Activated B cell treated with CpG ODN at 0.5 μM for 24 hours (primary cell): ENCODE data around the gene OR2J3. TPM values are rescaled to one million over a fixed set of nuclear protein-coding genes. Genes with fewer than 3 reads are reported as not detected.
"Not testable (repeated sequence)": the region's sequence is repeated elsewhere in the genome, so short reads cannot be mapped to it uniquely, and the experiment has no call there.

Source experiments
- ATAC-seq: fragments of 200-7000 bp; cut with Tn5 transposase; one replicate; pipeline ENCODE4 v1.10.0; 2021; ENCODE audit warnings: low read depth, mild to moderate bottlenecking, moderate library complexity
- CTCF ChIA-PET: fragments of 350-600 bp; sonication (Branson Sonifier 250); formaldehyde crosslinking; loops from one replicate; lab custom pipeline; 2021; ENCODE audit warnings: antibody characterized with exemption; lab: Charles Lee
- POLR2A ChIA-PET: fragments of 350-600 bp; sonication (Branson Sonifier 250); formaldehyde crosslinking; loops from one replicate; lab custom pipeline; 2021; ENCODE audit warnings: antibody characterized with exemption; lab: Charles Lee
- DNase-seq: peaks from one replicate; pipeline ENCODE4 v3.0.0; 2022
- H3K27ac Mint-ChIP-seq: one replicate; pipeline ENCODE4 v1.8.0; 2020; ENCODE audit warnings: mixed read lengths
- H3K27me3 Mint-ChIP-seq: one replicate; pipeline ENCODE4 v1.8.0; 2021; ENCODE audit warnings: mixed read lengths
- H3K36me3 Mint-ChIP-seq: one replicate; pipeline ENCODE4 v1.8.0; 2021; ENCODE audit warnings: low read depth, mixed read lengths
- H3K4me1 Mint-ChIP-seq: one replicate; pipeline ENCODE4 v1.8.0; 2021; ENCODE audit warnings: mixed read lengths
- H3K4me3 Mint-ChIP-seq: one replicate; pipeline ENCODE4 v1.8.0; 2020; ENCODE audit warnings: mild to moderate bottlenecking, mixed read lengths
- H3K9me3 Mint-ChIP-seq: one replicate; pipeline ENCODE4 v1.8.0; 2020; ENCODE audit warnings: mixed read lengths
- intact Hi-C: fragments of 100-400 bp; cut with micrococcal nuclease; formaldehyde crosslinking; loops from one replicate; pipeline ENCODE4 v1.15.1; 2024
- total RNA-seq: library from RNA; stranded (reverse); gene quantifications from 2 replicates; pipeline ENCODE4 v1.2.3, GENCODE V29; 2022
- TF ChIP-seq, protein P1 (sequence below): fragments of 200-600 bp; IDR thresholded peaks from one replicate; pipeline ENCODE4 v1.8.0; 2022; ENCODE audit warnings: antibody characterized with exemption, mild to moderate bottlenecking

Gene OR2J3
- total RNA-seq, 1 donor from 2014 or later, result not detected

GRCh38 chr6:29087213-29087612 lies 20.6 kb upstream of the OR2J3 start, which contains the start of gene OR2B3:
OR2B3 (minus strand) TSS chr6:29087313; CDS start chr6:29087248, 65 bp downstream.
- Mint-ChIP-seq H3K27ac (no peak within 1 kb of the TSS), H3K9me3 (no peaks in the 10 kb centered on the region)
- POLR2A ChIA-PET, result no interaction called here

DNA sequence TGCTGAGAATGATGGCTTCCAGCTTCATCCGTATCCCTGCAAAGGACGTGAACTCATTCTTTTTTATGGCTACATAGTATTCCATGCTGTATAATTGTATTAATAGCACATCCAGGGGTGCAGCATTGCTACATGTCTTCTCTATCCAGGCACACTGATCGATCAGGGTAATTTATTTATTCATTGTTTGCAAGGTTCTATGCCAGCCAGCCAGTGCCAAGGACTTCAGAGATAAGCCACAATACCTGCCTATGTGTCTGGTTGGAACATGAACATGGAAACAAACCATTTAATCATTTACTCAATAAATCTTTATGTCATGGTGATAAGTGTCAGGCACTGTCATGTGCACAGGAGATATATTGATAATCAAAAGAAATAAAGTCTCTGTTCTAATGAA lies 14.9 kb upstream of the OR2J3 start:
- POLR2A ChIA-PET, result no interaction called here
- H3K4me3 Mint-ChIP-seq, result no peak overlapping the region
- CTCF ChIA-PET, result no interaction called here
- H3K27ac Mint-ChIP-seq, result no peak overlapping the region
- TF ChIP-seq, protein P1, sequence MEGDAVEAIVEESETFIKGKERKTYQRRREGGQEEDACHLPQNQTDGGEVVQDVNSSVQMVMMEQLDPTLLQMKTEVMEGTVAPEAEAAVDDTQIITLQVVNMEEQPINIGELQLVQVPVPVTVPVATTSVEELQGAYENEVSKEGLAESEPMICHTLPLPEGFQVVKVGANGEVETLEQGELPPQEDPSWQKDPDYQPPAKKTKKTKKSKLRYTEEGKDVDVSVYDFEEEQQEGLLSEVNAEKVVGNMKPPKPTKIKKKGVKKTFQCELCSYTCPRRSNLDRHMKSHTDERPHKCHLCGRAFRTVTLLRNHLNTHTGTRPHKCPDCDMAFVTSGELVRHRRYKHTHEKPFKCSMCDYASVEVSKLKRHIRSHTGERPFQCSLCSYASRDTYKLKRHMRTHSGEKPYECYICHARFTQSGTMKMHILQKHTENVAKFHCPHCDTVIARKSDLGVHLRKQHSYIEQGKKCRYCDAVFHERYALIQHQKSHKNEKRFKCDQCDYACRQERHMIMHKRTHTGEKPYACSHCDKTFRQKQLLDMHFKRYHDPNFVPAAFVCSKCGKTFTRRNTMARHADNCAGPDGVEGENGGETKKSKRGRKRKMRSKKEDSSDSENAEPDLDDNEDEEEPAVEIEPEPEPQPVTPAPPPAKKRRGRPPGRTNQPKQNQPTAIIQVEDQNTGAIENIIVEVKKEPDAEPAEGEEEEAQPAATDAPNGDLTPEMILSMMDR, result no peak
- no peaks in the 10 kb centered on the region for H3K4me1 Mint-ChIP-seq
- no peaks in the 10 kb centered on the region for H3K36me3 Mint-ChIP-seq
- ATAC-seq, result no peak
- H3K9me3 Mint-ChIP-seq, result no peaks in the 10 kb centered on the region
- peaks cover 9% of the 10 kb centered on the region for H3K27me3 Mint-ChIP-seq
- no peak for DNase-seq
- intact Hi-C loops, result no loop called here

More at GRCh38 chr6:29087213-29087612, 20.6 kb upstream of the OR2J3 start, which contains the start of gene OR2B3:
- no peak for DNase-seq
- Mint-ChIP-seq H3K4me3 (no peak within 1 kb of the TSS), H3K36me3 (no peaks in the 10 kb centered on the region), H3K4me1 (no peaks in the 10 kb centered on the region), H3K27me3 (peaks cover 17% of the 10 kb centered on the region)
- intact Hi-C loops, result no loop called here
- TF ChIP-seq, protein P1, result no peak
- no peak for ATAC-seq
- CTCF ChIA-PET, result no interaction called here

- CTCF ChIA-PET, result no interaction called here
- POLR2A ChIA-PET, result no interaction called here
- intact Hi-C loops, result no loop called here
- Mint-ChIP-seq H3K36me3 (no peaks in the 10 kb centered on the region), H3K4me1 (no peaks in the 10 kb centered on the region), H3K9me3 (no peaks in the 10 kb centered on the region), H3K27me3 (peaks cover 6% of the 10 kb centered on the region), H3K4me3 (no peak overlapping the region), H3K27ac (no peak overlapping the region)
- TF ChIP-seq, protein P1, result no peak
- no peak for DNase-seq
- no peak for ATAC-seq
Measured at GRCh38 chr6:29097803-29098202, 10.1 kb upstream of the OR2J3 start.

DNA sequence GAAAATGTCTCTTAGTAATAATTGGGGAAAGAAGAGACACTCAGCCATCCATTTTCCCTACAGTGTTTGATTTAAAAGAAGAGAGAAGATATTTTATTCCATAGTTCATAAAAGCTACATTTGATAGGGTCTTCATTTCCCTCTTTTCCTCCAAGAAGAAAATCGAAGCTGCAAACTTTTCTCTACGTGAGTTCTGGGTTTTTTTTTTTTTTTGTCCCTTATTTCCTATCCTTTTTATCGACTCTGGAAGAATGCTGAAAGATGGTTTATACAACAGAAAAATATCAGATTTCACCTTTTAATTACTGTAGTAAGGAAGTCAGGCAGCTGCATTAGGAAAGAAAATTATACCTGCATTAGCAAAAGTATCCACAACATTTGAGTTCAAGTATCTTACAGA lies 8.7 kb upstream of the OR2J3 start, which contains the start of gene OR2J1:
TSS of gene OR2J1 (plus strand) at position 301 of the 400 bp plus-strand sequence. CDS start 1,453 bp downstream, outside the sequence.
- intact Hi-C loops, result no loop called here
- CTCF ChIA-PET, result no interaction called here
- TF ChIP-seq, protein P1, result no peak
- Mint-ChIP-seq H3K36me3 (no peaks in the 10 kb centered on the region), H3K4me3 (no peak within 1 kb of the TSS), H3K4me1 (no peaks in the 10 kb centered on the region), H3K9me3 (no peaks in the 10 kb centered on the region), H3K27me3 (peaks cover 7% of the 10 kb centered on the region), H3K27ac (no peak within 1 kb of the TSS)
- DNase-seq (no peak), ATAC-seq (no peak)
- POLR2A ChIA-PET, result no interaction called here

- no peaks in the 10 kb centered on the region for H3K36me3 Mint-ChIP-seq
- ChIA-PET CTCF (interaction anchor here (0.7 kb wide), 1 partner anchor 275 kb away, joined by 3 read pairs; no protein-coding TSS in a partner anchor), POLR2A (no interaction called here)
- no peak overlapping the region for H3K4me3 Mint-ChIP-seq
- peaks cover 7% of the 10 kb centered on the region for H3K27me3 Mint-ChIP-seq
- H3K4me1 Mint-ChIP-seq, result no peaks in the 10 kb centered on the region
- intact Hi-C loops, result no loop called here
- H3K9me3 Mint-ChIP-seq, result no peaks in the 10 kb centered on the region
- ATAC-seq (no peak), DNase-seq (no peak)
- no peak overlapping the region for H3K27ac Mint-ChIP-seq
- TF ChIP-seq, protein P1, result no peak
Measured at GRCh38 chr6:29112135-29112534, 4.3 kb downstream of the OR2J3 start.

DNA sequence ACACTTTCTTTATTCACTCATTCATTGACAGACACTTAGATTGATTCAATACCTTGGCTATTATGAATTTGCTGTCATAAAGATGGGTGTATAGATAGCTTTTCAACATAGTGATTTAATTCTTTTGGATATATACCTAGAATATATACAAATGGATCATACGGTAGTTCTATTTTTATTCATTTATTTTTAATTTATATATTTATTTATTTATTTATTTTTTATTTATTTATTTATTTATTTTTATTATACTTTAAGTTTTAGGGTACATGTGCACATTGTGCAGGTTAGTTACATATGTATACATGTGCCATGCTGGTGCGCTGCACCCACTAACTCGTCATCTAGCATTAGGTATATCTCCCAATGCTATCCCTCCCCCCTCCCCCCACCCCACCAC lies 7.1 kb downstream of the OR2J3 start:
- H3K9me3 Mint-ChIP-seq, ATAC-seq, H3K4me3 Mint-ChIP-seq, intact Hi-C loops, POLR2A ChIA-PET, DNase-seq, H3K27ac Mint-ChIP-seq, H3K4me1 Mint-ChIP-seq, H3K36me3 Mint-ChIP-seq, CTCF ChIA-PET: not testable (repeated sequence)
- H3K27me3 Mint-ChIP-seq, result peaks cover 11% of the 10 kb centered on the region
